ENCODE results near the gene NEU2. TPM values are rescaled to one million over a fixed set of nuclear protein-coding genes. Genes with fewer than 3 reads are reported as not detected.
A peak's percentile ranks its signal among the peaks of the same experiment; 100 is the strongest.
"Not testable (repeated sequence)": the region's sequence is repeated elsewhere in the genome, so short reads cannot be mapped to it uniquely, and the experiment has no call there.

Gene NEU2
- total RNA-seq, 1 experiment from 2014 or later: not detected

DNA sequence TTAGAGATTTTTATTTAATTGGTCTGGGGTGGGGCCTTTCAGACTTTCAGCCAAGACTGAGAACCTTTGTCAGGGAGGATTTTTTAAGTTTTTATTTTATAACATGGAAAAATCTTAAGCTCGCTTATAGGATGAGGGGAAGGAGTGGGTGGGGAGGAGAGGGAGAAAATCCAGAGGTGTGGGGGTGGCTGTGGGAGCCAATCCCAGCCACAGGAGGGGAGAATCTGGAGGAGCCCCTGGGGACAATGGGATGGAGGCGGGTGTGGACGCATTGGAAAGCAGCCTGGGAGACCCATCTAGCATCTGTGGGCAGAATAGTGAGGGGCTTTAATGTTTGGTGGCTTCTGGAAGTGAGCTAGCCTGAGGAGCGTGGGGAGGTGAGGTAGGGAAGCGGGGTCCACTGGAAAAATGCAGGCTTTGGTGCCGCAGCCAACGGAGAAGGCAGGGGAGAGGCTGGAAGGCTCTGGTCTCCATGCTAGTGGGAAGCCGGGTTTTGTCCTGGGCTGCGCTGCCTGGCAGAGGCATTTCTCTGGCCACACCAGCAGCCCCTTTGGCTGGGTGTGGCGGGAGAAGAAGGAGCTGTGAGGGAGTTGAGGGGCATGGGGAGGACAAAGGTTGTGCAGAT is 16.2 kb downstream of the NEU2 start:
- H4K20me1 ChIP-seq (ENCODE audit: insufficient read depth): no peaks in the 10 kb centered on the region
- H3K4me3 ChIP-seq: no peak overlapping the region
- no peak overlapping the region for H2AFZ ChIP-seq
- no peaks in the 10 kb centered on the region for H3K9me3 ChIP-seq (ENCODE audit: insufficient read depth, low read depth)
- H3K4me1 ChIP-seq (replicated peaks; ENCODE audit: insufficient read depth): peaks cover 49% of the 10 kb centered on the region
- peak overlapping the region; percentile 39 for H3K4me2 ChIP-seq
- TF ChIP-seq CTCF (conservative IDR thresholded peaks at IDR 0.05) (no peak), EZH2 (IDR thresholded peaks at IDR 0.05; ENCODE audit: low read depth) (no peak)
- no TSS peak for BruUV-seq (replicated peaks)
- intact Hi-C loops (cut with micrococcal nuclease; ENCODE audit: unreplicated experiment): loop anchor here (1.0 kb wide), 5 partner anchors 26 to 203 kb away; partner anchors contain the start of gene ATG16L1
- H3K79me2 ChIP-seq (ENCODE audit: low read depth): no peaks in the 10 kb centered on the region
- H3F3A ChIP-seq (ENCODE audit: insufficient read depth, low read depth): peaks cover 26% of the 10 kb centered on the region
- no peak for DNase-seq
- POLR2A ChIA-PET (ENCODE audit: unreplicated experiment): interaction anchor here (0.5 to 0.6 kb wide), 3 partner anchors 27 to 416 kb away, joined by 3 to 4 read pairs (median 4); no protein-coding TSS in a partner anchor
- no peaks in the 10 kb centered on the region for H3K27me3 ChIP-seq (ENCODE audit: insufficient read depth, low read depth)
- H3K9me2 ChIP-seq (ENCODE audit: insufficient read depth): no peaks in the 10 kb centered on the region
- CTCF ChIA-PET: interaction anchor here (0.7 to 0.9 kb wide), 2 partner anchors 203 to 438 kb away, joined by 4 read pairs; partner anchors contain the start of gene ATG16L1
- no peaks in the 10 kb centered on the region for H3K36me3 ChIP-seq (ENCODE audit: low read depth)
- H3K27ac ChIP-seq: peak overlapping the region; percentile 21

DNA sequence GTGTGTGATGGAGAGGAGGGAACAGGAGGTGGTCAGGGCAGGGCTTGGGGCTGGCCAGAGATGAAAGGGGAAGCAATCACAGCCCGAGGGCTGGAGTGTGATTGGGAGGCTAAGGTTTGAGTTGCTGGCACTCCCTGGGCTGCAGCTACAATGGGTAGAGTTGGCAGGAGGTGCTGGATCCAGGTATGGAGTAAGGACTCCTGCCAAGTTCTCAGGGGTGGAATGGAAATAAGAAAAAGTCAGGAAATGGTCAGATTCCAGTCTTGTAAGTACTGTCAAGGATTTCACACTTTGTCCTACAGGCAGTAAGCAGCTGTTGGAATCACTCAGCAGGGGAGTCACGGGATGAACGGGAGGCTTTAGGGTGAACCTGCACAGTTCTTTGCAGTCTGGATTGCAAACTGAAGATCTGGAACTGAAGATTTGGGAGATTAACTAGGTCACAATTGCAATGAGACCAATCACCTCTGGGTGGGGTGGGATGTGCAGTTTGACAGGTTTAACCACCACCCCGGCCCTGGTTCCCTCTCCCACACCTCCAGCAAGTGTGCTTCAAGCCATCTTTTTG is 16.8 kb downstream of the NEU2 start:
- POLR2A ChIA-PET (ENCODE audit: unreplicated experiment): interaction anchor here (0.5 to 0.6 kb wide), 3 partner anchors 26 to 415 kb away, joined by 3 to 4 read pairs (median 4); no protein-coding TSS in a partner anchor
- Histone ChIP-seq H3K4me2 (peak overlapping the region; percentile 39), H3K4me3 (no peak overlapping the region), H3K9me3 (ENCODE audit: insufficient read depth, low read depth) (no peaks in the 10 kb centered on the region), H3K27ac (peak overlapping the region; percentile 21), H2AFZ (no peak overlapping the region), H4K20me1 (ENCODE audit: insufficient read depth) (no peaks in the 10 kb centered on the region), H3K27me3 (ENCODE audit: insufficient read depth, low read depth) (no peaks in the 10 kb centered on the region), H3K9me2 (ENCODE audit: insufficient read depth) (no peaks in the 10 kb centered on the region), H3K4me1 (replicated peaks; ENCODE audit: insufficient read depth) (peaks cover 49% of the 10 kb centered on the region), H3F3A (ENCODE audit: insufficient read depth, low read depth) (peaks cover 26% of the 10 kb centered on the region), H3K36me3 (ENCODE audit: low read depth) (no peaks in the 10 kb centered on the region), H3K79me2 (ENCODE audit: low read depth) (no peaks in the 10 kb centered on the region)
- intact Hi-C loops (cut with micrococcal nuclease; ENCODE audit: unreplicated experiment): loop anchor here (1.0 kb wide), 5 partner anchors 27 to 202 kb away; partner anchors contain the start of gene ATG16L1
- CTCF ChIA-PET: interaction anchor here (0.6 to 0.9 kb wide), 2 partner anchors 77 to 202 kb away, joined by 3 to 4 read pairs; partner anchors contain the start of gene ATG16L1
- BruUV-seq (replicated peaks): no TSS peak
- TF ChIP-seq CTCF (conservative IDR thresholded peaks at IDR 0.05): 0 out of 2 replicates have a peak, but pooled peaks have one; percentile 48
- TF ChIP-seq EZH2 (IDR thresholded peaks at IDR 0.05; ENCODE audit: low read depth): no peak
- peak; percentile 73 for DNase-seq

DNA sequence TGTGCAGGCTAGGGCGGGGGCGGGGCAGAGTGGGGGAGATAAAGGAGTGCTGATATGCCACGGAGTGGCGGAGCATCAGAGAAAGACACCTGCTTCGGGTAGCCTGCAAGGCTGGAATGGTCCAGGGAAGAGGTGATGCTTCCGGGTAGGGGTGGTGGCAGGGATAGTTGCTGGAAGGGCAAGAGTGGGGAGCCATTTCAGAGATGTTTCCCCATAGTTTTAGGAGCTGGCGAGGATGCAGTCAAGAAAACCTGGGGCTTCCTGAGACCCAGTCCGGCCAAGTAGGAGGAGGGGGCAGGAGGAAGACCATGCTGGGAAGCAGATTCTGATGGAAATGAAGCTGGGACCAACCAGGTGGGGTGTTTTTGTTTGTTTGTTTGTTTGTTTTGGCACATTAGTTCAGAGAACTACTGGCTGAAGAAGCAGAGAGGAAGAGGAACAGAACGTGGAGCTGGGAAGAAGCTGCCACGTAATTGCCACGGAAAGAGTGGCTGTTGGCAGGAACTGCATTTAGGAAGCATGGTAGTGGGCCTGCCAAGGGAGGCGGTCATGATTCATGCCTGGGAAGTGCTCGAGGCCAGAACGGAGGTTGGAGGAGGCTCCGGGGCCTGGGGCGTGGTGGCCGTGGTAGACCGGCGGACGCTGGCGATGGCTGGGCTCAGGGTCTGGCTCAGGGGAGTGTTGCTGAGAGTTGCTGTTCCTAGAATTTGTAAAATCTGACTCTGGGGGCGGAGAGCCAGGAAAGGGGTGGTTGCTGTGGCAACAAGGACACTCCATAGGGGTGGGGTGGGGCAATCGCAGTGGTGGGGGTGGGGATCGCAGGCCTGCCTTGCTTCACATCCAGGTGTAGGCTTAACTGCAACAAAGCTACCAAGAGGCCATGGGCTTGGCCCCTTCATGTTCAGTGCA is 19.0 kb downstream of the NEU2 start:
- Histone ChIP-seq H3K27me3 (ENCODE audit: insufficient read depth, low read depth) (no peaks in the 10 kb centered on the region), H3K4me3 (no peak overlapping the region), H3K9me2 (ENCODE audit: insufficient read depth) (no peaks in the 10 kb centered on the region), H3K9me3 (ENCODE audit: insufficient read depth, low read depth) (no peaks in the 10 kb centered on the region), H2AFZ (no peak overlapping the region), H4K20me1 (ENCODE audit: insufficient read depth) (no peaks in the 10 kb centered on the region), H3K4me2 (no peak overlapping the region), H3K79me2 (ENCODE audit: low read depth) (no peaks in the 10 kb centered on the region), H3K36me3 (ENCODE audit: low read depth) (no peaks in the 10 kb centered on the region), H3K27ac (no peak overlapping the region), H3K4me1 (replicated peaks; ENCODE audit: insufficient read depth) (peaks cover 49% of the 10 kb centered on the region), H3F3A (ENCODE audit: insufficient read depth, low read depth) (peaks cover 26% of the 10 kb centered on the region)
- CTCF ChIA-PET: no interaction called here
- no peak for TF ChIP-seq EZH2 (IDR thresholded peaks at IDR 0.05; ENCODE audit: low read depth)
- TF ChIP-seq CTCF (conservative IDR thresholded peaks at IDR 0.05): no peak
- no TSS peak for BruUV-seq (replicated peaks)
- POLR2A ChIA-PET (ENCODE audit: unreplicated experiment): interaction anchor here (0.6 kb wide), 3 partner anchors 116 to 200 kb away, joined by 3 to 6 read pairs (median 3); partner anchors contain the start of gene ATG16L1
- intact Hi-C loops (cut with micrococcal nuclease; ENCODE audit: unreplicated experiment): loop anchor here (1.0 to 10.0 kb wide), 3 partner anchors 71 to 167 kb away; no protein-coding TSS in a partner anchor
- peak in 1 of 2 experiments; percentile 83 for DNase-seq

- H3K4me2 ChIP-seq; H3K27me3 ChIP-seq (ENCODE audit: insufficient read depth, low read depth); H3K9me2 ChIP-seq (ENCODE audit: insufficient read depth); H4K20me1 ChIP-seq (ENCODE audit: insufficient read depth); H3K9me3 ChIP-seq (ENCODE audit: insufficient read depth, low read depth); H3K79me2 ChIP-seq (ENCODE audit: low read depth); H2AFZ ChIP-seq; H3K4me3 ChIP-seq; H3K36me3 ChIP-seq (ENCODE audit: low read depth); POLR2A ChIA-PET (ENCODE audit: unreplicated experiment); DNase-seq; H3K27ac ChIP-seq; BruUV-seq (replicated peaks): not testable (repeated sequence)
- Histone ChIP-seq H3F3A (ENCODE audit: insufficient read depth, low read depth) (peaks cover 26% of the 10 kb centered on the region), H3K4me1 (replicated peaks; ENCODE audit: insufficient read depth) (peaks cover 49% of the 10 kb centered on the region)
- intact Hi-C loops (cut with micrococcal nuclease; ENCODE audit: unreplicated experiment): loop anchor here (1.0 to 10.0 kb wide), 3 partner anchors 72 to 168 kb away; no protein-coding TSS in a partner anchor
- CTCF ChIA-PET: interaction anchor here (0.7 to 0.9 kb wide), 2 partner anchors 124 to 131 kb away, joined by 3 to 4 read pairs; no protein-coding TSS in a partner anchor
Measured at GRCh38 chr2:233052517-233052916, 20.0 kb downstream of the NEU2 start.
